Measurements from ENCODE around the gene FAM78B.

Gene FAM78B

GRCh38 chr1:166120281-166120680 is 46.5 kb downstream of the FAM78B start:
- no peak for DNase-seq (ENCODE audit: low spot score)

GRCh38 chr1:166119471-166119965 is 47.3 kb downstream of the FAM78B start:
- no peak for DNase-seq (ENCODE audit: low spot score)

- DNase-seq (ENCODE audit: low spot score): no peak
Measured at GRCh38 chr1:166117776-166118175, 49.0 kb downstream of the FAM78B start.

- DNase-seq (ENCODE audit: low spot score): no peak
Measured at GRCh38 chr1:166116026-166116425, 50.8 kb downstream of the FAM78B start.

- no peak for DNase-seq (ENCODE audit: low spot score)
Measured at GRCh38 chr1:166114419-166114818, 52.4 kb downstream of the FAM78B start.

- DNase-seq (ENCODE audit: low spot score): no peak
Measured at GRCh38 chr1:166113630-166114029, 53.2 kb downstream of the FAM78B start.

GRCh38 chr1:166113031-166113430 is 53.8 kb downstream of the FAM78B start:
- no peak for DNase-seq (ENCODE audit: low spot score)

GRCh38 chr1:166112425-166112824 is 54.4 kb downstream of the FAM78B start:
- no peak for DNase-seq (ENCODE audit: low spot score)

- DNase-seq (ENCODE audit: low spot score): no peak
Measured at GRCh38 chr1:166111430-166111829, 55.4 kb downstream of the FAM78B start.

GRCh38 chr1:166090244-166090643 is 76.6 kb downstream of the FAM78B start:
- DNase-seq (ENCODE audit: low spot score): no peak

- no peak for DNase-seq (ENCODE audit: low spot score)
Measured at GRCh38 chr1:166089804-166090203, 77.0 kb downstream of the FAM78B start.

- no peak for DNase-seq (ENCODE audit: low spot score)
Measured at GRCh38 chr1:166088572-166088955, 78.2 kb downstream of the FAM78B start.

GRCh38 chr1:166087734-166088571 is 78.8 kb downstream of the FAM78B start:
- no peak for DNase-seq (ENCODE audit: low spot score)

GRCh38 chr1:166086113-166086883 is 80.5 kb downstream of the FAM78B start:
- no peak for DNase-seq (ENCODE audit: low spot score)

GRCh38 chr1:166084613-166085012 is 82.2 kb downstream of the FAM78B start:
- DNase-seq (ENCODE audit: low spot score): no peak

- no peak for DNase-seq (ENCODE audit: low spot score)
Measured at GRCh38 chr1:166083887-166084286, 82.9 kb downstream of the FAM78B start.

- DNase-seq (ENCODE audit: low spot score): no peak
Measured at GRCh38 chr1:166082601-166083000, 84.2 kb downstream of the FAM78B start.

- DNase-seq (ENCODE audit: low spot score): no peak
Measured at GRCh38 chr1:166080967-166081870, 85.6 kb downstream of the FAM78B start.

- DNase-seq (ENCODE audit: low spot score): no peak
Measured at GRCh38 chr1:166080277-166080966, 86.4 kb downstream of the FAM78B start.

GRCh38 chr1:166079276-166079675 is 87.5 kb downstream of the FAM78B start:
- no peak for DNase-seq (ENCODE audit: low spot score)

GRCh38 chr1:166073489-166073888 is 93.3 kb downstream of the FAM78B start:
- DNase-seq (ENCODE audit: low spot score): no peak
